SK-N-SH (cell line): ENCODE results near the gene TYW1B.

Source experiments
- CHD2 ChIP-seq: fragments of 150-350 bp; IDR thresholded peaks from 2 replicates; pipeline ENCODE4 v1.6.1; 2018; ENCODE audit warnings: low read length; ENCODE audit not compliant: partially characterized antibody
- CTCF ChIP-seq: fragments of 200-600 bp; sonication (generic); IDR thresholded peaks from 2 replicates; pipeline ENCODE4 v1.6.1; 2017; ENCODE audit warnings: antibody characterized with exemption, mild to moderate bottlenecking, moderate library complexity
- ELF1 ChIP-seq: IDR thresholded peaks from 2 replicates; pipeline ENCODE4 v1.4.0; 2012
- FOSL2 ChIP-seq: IDR thresholded peaks from 2 replicates; pipeline ENCODE4 v1.4.0; 2012; ENCODE audit warnings: low read depth, mild to moderate bottlenecking, moderate library complexity, borderline replicate concordance
- JUND ChIP-seq: IDR thresholded peaks from 2 replicates; pipeline ENCODE4 v1.4.0; 2012
- REST ChIP-seq: IDR thresholded peaks from 2 replicates; pipeline ENCODE4 v1.6.1; 2012; ENCODE audit warnings: mild to moderate bottlenecking, low read depth, low read length, moderate library complexity
- RFX5 ChIP-seq: IDR thresholded peaks from 2 replicates; pipeline ENCODE4 v1.6.1; 2012; ENCODE audit warnings: mild to moderate bottlenecking, improper control_type of control experiment, low read length
- TCF12 ChIP-seq: IDR thresholded peaks from 2 replicates; pipeline ENCODE4 v1.4.0; 2012
- TEAD4 ChIP-seq: IDR thresholded peaks from 2 replicates; pipeline ENCODE4 v1.4.0; 2012; ENCODE audit warnings: mild to moderate bottlenecking, borderline replicate concordance; ENCODE audit not compliant: insufficient read depth
- TF ChIP-seq, protein P1 (sequence below): IDR thresholded peaks from 2 replicates; pipeline ENCODE4 v1.4.0; 2012; ENCODE audit warnings: low read depth, borderline replicate concordance
- TF ChIP-seq, protein P2 (sequence below): fragments of 150-350 bp; IDR thresholded peaks from 2 replicates; pipeline ENCODE4 v1.6.1; 2016; ENCODE audit warnings: mild to moderate bottlenecking, low read depth, low read length

DNA sequence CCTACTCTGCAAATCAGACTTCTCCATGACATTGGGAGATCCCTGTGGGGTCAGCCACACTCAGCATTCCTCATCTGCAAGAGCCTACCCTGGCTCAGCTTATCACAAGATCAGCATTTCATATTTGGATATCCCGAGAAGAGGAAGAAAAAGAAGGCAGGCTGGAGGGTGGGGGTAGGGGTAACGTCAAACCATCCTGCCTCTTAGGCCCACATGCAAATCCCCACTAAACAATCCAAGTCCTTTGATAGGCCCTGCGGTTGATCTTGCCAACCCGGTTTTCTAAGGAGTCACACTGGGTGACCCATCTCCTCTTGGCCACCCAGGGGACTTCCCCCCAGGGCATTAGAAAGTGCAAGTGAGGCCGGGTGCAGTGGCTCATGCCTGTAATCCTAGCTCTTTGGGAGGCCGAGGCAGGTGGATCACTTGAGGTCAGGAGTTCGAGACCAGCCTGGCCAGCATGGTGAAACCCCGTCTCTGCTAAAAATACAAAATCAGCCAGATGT, 287.8 kb downstream of the TYW1B start:
- TF ChIP-seq CHD2 = no peak
- no peak for TF ChIP-seq CTCF
- TF ChIP-seq, protein P1, sequence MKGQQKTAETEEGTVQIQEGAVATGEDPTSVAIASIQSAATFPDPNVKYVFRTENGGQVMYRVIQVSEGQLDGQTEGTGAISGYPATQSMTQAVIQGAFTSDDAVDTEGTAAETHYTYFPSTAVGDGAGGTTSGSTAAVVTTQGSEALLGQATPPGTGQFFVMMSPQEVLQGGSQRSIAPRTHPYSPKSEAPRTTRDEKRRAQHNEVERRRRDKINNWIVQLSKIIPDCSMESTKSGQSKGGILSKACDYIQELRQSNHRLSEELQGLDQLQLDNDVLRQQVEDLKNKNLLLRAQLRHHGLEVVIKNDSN = no peak
- TF ChIP-seq, protein P2, sequence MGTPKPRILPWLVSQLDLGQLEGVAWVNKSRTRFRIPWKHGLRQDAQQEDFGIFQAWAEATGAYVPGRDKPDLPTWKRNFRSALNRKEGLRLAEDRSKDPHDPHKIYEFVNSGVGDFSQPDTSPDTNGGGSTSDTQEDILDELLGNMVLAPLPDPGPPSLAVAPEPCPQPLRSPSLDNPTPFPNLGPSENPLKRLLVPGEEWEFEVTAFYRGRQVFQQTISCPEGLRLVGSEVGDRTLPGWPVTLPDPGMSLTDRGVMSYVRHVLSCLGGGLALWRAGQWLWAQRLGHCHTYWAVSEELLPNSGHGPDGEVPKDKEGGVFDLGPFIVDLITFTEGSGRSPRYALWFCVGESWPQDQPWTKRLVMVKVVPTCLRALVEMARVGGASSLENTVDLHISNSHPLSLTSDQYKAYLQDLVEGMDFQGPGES = no peak
- no peak for TF ChIP-seq TEAD4
- TF ChIP-seq ELF1 = no peak
- TF ChIP-seq REST = no peak
- no peak for TF ChIP-seq TCF12
- no peak for TF ChIP-seq FOSL2
- TF ChIP-seq JUND = no peak
- TF ChIP-seq RFX5 = no peak
